ENCODE measurements around the gene KLHDC10.

GRCh38 chr7:130154131-130154500 lies 83.8 kb downstream of the KLHDC10 start:
- TF ChIP-seq CTCF (IDR thresholded peaks at IDR 0.05) (no peak), EP300 (IDR thresholded peaks at IDR 0.05) (no peak)
